GM12801 (cell line): ENCODE measurements around the gene CAVIN1.

Experiments
- TF ChIP-seq, protein P1 (sequence below): IDR thresholded peaks from one replicate; pipeline ENCODE4 v1.5.1; 2011; ENCODE audit warnings: control low read depth; ENCODE audit not compliant: insufficient read length; ENCODE audit errors: extremely low read depth

The CAVIN1 gene

DNA sequence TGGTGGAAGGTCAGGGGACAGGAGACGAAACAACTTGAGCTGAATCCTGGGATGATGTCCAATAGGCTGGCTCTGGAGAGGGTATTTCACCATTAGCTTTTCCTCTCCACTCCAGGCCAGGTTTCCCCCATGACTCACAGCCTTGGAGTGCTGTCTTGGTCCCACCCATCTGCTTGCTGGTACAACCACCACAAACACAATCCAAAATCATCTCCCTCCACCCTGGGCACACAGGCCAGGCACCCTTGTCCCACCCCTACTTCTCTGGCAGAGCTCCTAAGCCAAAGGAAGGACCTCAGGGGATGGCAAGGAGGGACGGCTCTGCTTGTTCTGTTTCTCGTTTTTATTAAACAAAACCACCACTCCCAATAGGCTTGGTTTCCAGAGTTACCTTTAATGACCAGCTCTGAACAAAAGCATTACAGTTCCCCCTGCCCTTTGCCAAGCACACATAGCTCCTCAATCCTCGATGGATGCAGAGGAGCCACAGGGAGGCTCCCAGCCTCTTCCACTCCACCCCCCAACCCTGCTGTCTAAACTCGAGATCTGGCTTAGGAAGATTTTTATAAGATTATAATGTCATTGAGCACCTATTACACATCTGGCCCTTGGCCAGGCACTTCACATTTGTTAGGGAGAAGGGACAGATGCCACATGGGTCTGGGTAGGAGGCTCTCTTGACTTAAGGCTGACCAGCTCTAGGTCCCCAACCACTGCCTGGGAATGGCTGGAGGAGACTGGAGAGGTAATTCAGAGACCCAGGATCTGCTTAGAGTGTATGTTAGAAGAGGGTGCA lies 13.3 kb downstream of the CAVIN1 start:
- TF ChIP-seq, protein P1, sequence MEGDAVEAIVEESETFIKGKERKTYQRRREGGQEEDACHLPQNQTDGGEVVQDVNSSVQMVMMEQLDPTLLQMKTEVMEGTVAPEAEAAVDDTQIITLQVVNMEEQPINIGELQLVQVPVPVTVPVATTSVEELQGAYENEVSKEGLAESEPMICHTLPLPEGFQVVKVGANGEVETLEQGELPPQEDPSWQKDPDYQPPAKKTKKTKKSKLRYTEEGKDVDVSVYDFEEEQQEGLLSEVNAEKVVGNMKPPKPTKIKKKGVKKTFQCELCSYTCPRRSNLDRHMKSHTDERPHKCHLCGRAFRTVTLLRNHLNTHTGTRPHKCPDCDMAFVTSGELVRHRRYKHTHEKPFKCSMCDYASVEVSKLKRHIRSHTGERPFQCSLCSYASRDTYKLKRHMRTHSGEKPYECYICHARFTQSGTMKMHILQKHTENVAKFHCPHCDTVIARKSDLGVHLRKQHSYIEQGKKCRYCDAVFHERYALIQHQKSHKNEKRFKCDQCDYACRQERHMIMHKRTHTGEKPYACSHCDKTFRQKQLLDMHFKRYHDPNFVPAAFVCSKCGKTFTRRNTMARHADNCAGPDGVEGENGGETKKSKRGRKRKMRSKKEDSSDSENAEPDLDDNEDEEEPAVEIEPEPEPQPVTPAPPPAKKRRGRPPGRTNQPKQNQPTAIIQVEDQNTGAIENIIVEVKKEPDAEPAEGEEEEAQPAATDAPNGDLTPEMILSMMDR = no peak

DNA sequence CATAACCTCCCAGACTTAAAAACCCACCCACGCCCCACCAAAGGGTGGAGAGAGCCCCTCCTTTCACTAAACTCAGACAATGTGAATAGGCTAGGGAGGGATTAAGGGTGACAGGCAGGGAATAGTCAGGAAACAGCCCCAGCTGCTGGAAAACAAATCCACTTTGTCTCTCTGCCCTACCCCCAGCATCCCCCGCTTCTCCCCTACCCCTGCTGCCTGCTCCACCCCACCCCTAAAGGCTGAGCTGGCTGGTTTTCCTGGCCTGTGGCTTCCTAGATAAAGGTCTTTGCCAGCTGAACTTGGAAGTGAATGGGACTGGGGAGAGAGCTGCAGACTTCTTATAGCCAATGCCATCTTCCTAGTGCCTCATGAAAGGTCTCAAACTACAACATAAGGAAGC lies 15.0 kb downstream of the CAVIN1 start:
- TF ChIP-seq, protein P1 = no peak

DNA sequence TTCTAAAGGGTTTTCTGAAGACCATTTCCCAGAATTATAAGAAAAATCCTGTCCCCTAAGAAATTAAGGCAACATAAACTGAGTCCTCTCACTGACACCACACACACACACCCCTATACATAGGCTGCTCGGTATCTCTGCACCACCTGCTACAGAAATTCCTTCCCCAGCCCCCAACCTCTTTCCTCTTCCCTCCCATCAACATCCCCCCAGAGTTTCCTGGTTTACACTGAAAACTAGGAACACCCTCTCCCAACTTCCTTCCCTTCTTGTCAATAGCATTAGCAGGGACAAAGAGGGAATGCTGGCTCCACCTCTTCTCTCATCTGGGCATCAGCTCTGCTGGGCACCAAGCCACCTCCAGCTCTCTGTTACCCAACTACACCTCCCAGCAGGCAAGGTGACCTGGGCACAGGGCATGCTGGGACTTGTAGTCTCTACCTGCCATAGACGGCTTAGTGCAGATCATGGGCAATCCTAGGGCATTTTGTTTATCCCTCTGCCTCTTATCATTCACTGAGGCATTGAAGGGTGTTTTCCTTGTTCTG lies 15.7 kb downstream of the CAVIN1 start:
- TF ChIP-seq, protein P1 = no peak

DNA sequence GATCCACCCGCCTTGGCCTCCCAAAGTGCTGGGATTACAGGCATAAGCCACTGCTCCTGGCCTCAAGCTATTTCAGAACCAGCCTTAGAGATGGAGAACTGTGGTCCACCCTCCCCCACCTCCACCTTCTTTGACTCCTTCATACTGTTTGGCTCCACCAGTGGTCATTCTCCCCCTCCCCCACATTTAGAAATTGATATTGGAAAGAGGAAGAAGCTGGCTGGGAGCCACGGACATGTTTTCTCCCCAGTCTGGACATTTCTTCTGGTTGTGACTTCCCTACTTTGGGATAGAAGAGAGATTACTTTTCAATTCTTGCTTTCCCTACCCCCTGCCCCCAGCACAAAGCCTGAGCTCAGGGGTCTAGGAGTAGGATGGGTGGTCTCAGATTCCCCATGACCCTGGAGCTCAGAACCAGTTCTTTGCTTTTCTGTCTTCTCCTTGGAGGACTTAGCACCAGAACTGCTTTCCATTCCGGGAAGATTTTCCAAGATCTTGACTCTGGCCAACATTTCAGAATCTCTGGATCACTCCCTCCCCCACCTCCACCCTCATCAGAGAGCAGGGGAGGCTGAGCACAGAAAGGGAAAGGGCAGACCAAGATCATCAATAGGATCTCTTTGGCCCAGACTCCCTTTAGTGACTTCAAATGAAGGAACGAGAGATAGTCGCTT lies 16.3 kb downstream of the CAVIN1 start:
- TF ChIP-seq, protein P1 = no peak

DNA sequence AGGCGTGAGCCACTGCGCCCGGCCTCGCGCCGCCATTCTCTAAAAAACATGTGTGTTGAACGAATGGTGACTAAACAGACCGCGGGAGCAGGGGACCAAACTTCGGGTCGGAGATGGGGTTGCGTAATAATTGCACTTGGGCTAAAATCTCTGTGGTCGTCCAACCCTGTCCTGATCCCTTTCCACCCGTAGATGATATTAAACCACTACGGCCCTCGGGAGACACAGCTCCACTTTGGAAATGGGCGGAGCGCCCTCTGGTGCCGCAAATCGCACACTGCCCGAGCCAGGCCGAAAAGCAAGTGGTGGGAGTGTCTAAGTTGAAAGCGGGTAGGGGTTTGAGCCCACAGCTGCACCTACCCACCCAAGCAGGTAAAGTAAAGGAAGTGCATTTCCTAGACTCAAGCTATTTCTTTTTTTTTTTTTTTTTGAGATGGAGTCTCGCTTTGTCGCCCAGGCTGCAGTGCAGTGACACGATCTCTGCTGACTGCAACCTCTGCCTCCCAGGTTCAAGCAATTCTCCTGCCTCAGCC lies 17.0 kb downstream of the CAVIN1 start:
- TF ChIP-seq, protein P1 = no peak

DNA sequence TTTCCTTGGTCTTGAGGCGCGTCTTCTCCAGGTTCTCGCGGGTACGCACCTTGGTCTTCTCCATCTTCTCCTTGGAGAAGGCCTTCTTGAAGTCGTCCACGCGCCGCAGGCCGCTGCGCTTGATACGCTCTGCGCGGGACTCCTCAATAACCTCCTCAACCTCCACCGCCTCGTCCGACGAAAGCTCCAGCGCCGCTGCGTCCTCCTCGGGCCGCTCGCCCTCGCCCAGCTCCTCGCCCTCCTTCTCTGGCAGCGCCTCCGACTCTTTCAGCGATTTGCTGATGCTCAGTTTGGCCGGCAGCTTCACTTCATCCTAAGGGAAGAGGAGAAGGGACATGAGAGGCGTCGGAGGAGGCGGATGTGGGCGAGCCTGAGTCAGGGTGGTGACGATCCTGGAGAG lies 18.0 kb downstream of the CAVIN1 start:
- TF ChIP-seq, protein P1 = no peak

DNA sequence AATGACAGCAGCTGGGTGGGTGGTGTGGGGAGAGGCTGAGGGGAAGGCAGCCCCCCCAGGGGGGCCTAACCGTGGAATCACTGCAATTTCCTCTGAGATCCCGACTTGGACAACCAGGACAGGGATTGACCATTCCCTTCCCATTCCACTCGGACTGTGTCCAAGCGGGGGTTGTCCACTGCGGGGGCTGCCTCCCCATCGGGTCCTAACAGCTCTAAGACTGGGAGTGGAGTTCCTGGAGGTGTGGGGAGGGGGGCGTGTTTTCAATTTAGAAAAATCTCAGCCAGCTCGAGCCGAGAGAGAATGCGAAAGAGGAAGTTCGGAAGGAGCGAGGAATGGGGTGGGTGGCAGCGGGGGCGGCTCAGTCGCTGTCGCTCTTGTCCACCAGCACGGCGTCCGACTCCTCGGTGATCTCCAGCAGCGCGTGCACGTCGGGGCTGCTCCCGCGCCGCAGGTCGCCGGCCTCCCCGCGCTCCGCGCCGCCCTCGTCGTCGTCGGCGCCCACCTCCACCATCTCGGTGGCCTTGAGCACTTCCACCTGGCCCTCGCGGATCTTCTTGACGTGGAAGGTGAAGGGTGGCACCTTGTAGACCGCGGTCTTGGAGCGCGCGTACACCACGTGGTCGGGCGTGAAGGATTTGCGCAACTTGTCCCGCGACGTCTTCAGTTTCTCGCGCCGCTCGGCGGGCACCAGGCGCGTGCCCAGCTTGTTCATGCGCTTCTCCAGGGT lies 18.6 kb downstream of the CAVIN1 start:
- TF ChIP-seq, protein P1 = no peak
